Endothelial cell of umbilical vein (primary cell): Measurements from ENCODE around the gene METTL27. TPM values are rescaled to one million over a fixed set of nuclear protein-coding genes. Genes with fewer than 3 reads are reported as not detected.

ENCODE experiments used
- BruUV-seq: library from RNA; stranded (reverse); fragments of 400-500 nt; replicated peaks from 2 replicates; lab custom pipeline; 2021; lab: Mats Ljungman, UMichigan
- CTCF ChIA-PET: fragments of 300-600, 350-600 bp; sonication (Branson Sonifier 250); formaldehyde crosslinking; loops from one replicate; lab custom pipeline; 2021; ENCODE audit warnings: antibody characterized with exemption, inconsistent platforms; lab: Charles Lee
- POLR2A ChIA-PET: fragments of 300-600, 350-600 bp; sonication (Branson Sonifier 250); formaldehyde crosslinking; loops from one replicate; lab custom pipeline; 2021; ENCODE audit warnings: antibody characterized with exemption, inconsistent platforms; lab: Charles Lee
- DNase-seq: peaks from one replicate; pipeline ENCODE4 v3.0.0-alpha.2; 2011; ENCODE audit warnings: low read depth, low spot score
- FAIRE-seq: peaks from 2 replicates; lab custom pipeline; 2011; peaks lifted over from hg19 to GRCh38; lab: Jason Lieb, UNC
- H2AFZ ChIP-seq: 2 replicates; pipeline ENCODE4 v1.6.0; 2012; ENCODE audit warnings: low read depth, low read length, control low read depth, inconsistent platforms
- H3K27ac ChIP-seq: 2 replicates; pipeline ENCODE4 v1.5.1; 2011; ENCODE audit warnings: low read depth, mild to moderate bottlenecking, control low read depth, low read length, moderate library complexity; ENCODE audit not compliant: insufficient read depth
- H3K27me3 ChIP-seq, 2 experiments: 2 replicates each; pipeline versions ENCODE4 v1.6.0 to v1.6.1; 2011; ENCODE audit warnings: low read length in 2 of 2, mixed read lengths in 1 of 2; ENCODE audit not compliant: control insufficient read depth in 2 of 2, insufficient read depth in 2 of 2
- H3K36me3 ChIP-seq, 2 experiments: 2 replicates in 1 of 2; 3 replicates in 1 of 2; pipeline ENCODE4 v1.5.1; 2011; ENCODE audit warnings: low read length in 2 of 2, mild to moderate bottlenecking in 1 of 2, moderate library complexity in 1 of 2; ENCODE audit not compliant: control insufficient read depth in 2 of 2, insufficient read depth in 2 of 2; ENCODE audit errors: extremely low read depth in 1 of 2
- H3K4me1 ChIP-seq: 3 replicates; pipeline ENCODE4 v1.5.1; 2011; ENCODE audit warnings: mild to moderate bottlenecking, low read length; ENCODE audit not compliant: control insufficient read depth, insufficient read depth; ENCODE audit errors: extremely low read depth
- H3K4me2 ChIP-seq: 2 replicates; pipeline ENCODE4 v1.6.1; 2011; ENCODE audit warnings: low read length, control low read depth, mixed read lengths; ENCODE audit not compliant: insufficient read depth
- H3K4me3 ChIP-seq, 3 experiments: fragments of 200-600 bp in 1 of 3; sonication (generic), shearing (Covaris generic) in 1 of 3; replicated peaks in 1 of 3; 2 replicates each; pipeline ENCODE4 v1.5.1; 2011 to 2016; ENCODE audit warnings: control low read depth in 3 of 3, low read length in 3 of 3, mild to moderate bottlenecking in 2 of 3, inconsistent platforms in 1 of 3, low read depth in 1 of 3, moderate library complexity in 1 of 3; ENCODE audit not compliant: insufficient read depth in 1 of 3
- H3K79me2 ChIP-seq: 2 replicates; pipeline ENCODE4 v1.6.0; 2012; ENCODE audit warnings: low read length, inconsistent platforms; ENCODE audit not compliant: control insufficient read depth, insufficient read depth
- H3K9ac ChIP-seq: replicated peaks from 2 replicates; pipeline ENCODE3; 2011; ENCODE audit warnings: low read length, control low read depth; ENCODE audit not compliant: insufficient read depth; ENCODE audit errors: extremely low read depth
- H3K9me1 ChIP-seq: replicated peaks from 3 replicates; pipeline ENCODE4 v1.6.0; 2011; ENCODE audit warnings: mild to moderate bottlenecking, low read length; ENCODE audit not compliant: control insufficient read depth, insufficient read depth; ENCODE audit errors: extremely low read depth
- H3K9me3 ChIP-seq: replicated peaks from 2 replicates; pipeline ENCODE4 v1.5.1; 2012; ENCODE audit warnings: low read length, inconsistent platforms; ENCODE audit not compliant: control insufficient read depth, insufficient read depth
- H4K20me1 ChIP-seq: replicated peaks from 2 replicates; pipeline ENCODE3; 2011; ENCODE audit warnings: mild to moderate bottlenecking, low read length; ENCODE audit not compliant: control insufficient read depth, insufficient read depth; ENCODE audit errors: extremely low read depth
- EZH2 ChIP-seq: IDR thresholded peaks from 2 replicates; pipeline ENCODE4 v1.6.1; 2012; ENCODE audit warnings: borderline replicate concordance, low read depth, mild to moderate bottlenecking, moderate library complexity, low read length, inconsistent platforms; ENCODE audit not compliant: severe bottlenecking
- FOS ChIP-seq: IDR thresholded peaks from 2 replicates; pipeline ENCODE4 v1.6.1; 2011; ENCODE audit warnings: mild to moderate bottlenecking, low read length, moderate library complexity, borderline replicate concordance; ENCODE audit not compliant: insufficient read depth
- GATA2 ChIP-seq: IDR thresholded peaks from 2 replicates; pipeline ENCODE4 v1.7.0; 2011; ENCODE audit warnings: low read depth, mild to moderate bottlenecking, moderate library complexity, mixed read lengths, low read length; ENCODE audit not compliant: insufficient read length, insufficient read depth
- JUN ChIP-seq: IDR thresholded peaks from 2 replicates; pipeline ENCODE4 v1.6.1; 2011; ENCODE audit warnings: borderline replicate concordance, low read depth; ENCODE audit not compliant: insufficient read length, insufficient read depth
- MAX ChIP-seq: IDR thresholded peaks from 2 replicates; pipeline ENCODE4 v1.6.1; 2011; ENCODE audit not compliant: insufficient read depth, insufficient read length
- MYC ChIP-seq: IDR thresholded peaks from one replicate; pipeline ENCODE4 v1.6.1; 2011; ENCODE audit warnings: mild to moderate bottlenecking, low read depth, low read length
- POLR2A ChIP-seq: IDR thresholded peaks from 2 replicates; pipeline ENCODE4 v1.6.1; 2012; ENCODE audit warnings: low read depth, mild to moderate bottlenecking, control low read depth, low read length
- POLR2AphosphoS5 ChIP-seq: IDR thresholded peaks from 2 replicates; pipeline ENCODE4 v1.6.1; 2012; ENCODE audit warnings: low read depth, mild to moderate bottlenecking, control low read depth, low read length, moderate library complexity; ENCODE audit not compliant: insufficient read depth
- dilution Hi-C: fragments of 300-500 bp; cut with MboI; formaldehyde crosslinking; loops from one replicate; pipeline ENCODE4 v1.15.0; 2019; ENCODE audit warnings: low sequenced_read_pairs; ENCODE audit not compliant: extremely low pct_ligation_motif_present
- intact Hi-C: fragments of 100-400 bp; cut with micrococcal nuclease; formaldehyde crosslinking; loops from one replicate; pipeline ENCODE4 v1.10.0; 2022
- polyA plus RNA-seq, 4 experiments: library from polyadenylated mRNA; depleted of rRNA in 3 of 4; stranded (reverse) in 3 of 4; unstranded in 1 of 4; fragments of >200 nt; gene quantifications; 2 replicates each; pipeline versions ENCODE4 v1.2.1 to v1.2.3, GENCODE V29; 2011 to 2012; ENCODE audit warnings: missing spikeins in 1 of 4
- total RNA-seq: library from RNA; stranded (reverse); gene quantifications from 2 replicates; pipeline ENCODE4 v1.2.3, GENCODE V29; 2021
- TF ChIP-seq, protein P1 (sequence below), 2 donors: IDR thresholded peaks; 1 replicate in 1 of 2; 2 replicates in 1 of 2; pipeline ENCODE4 v1.5.1; 2011; ENCODE audit warnings: low read length in 2 of 2, mild to moderate bottlenecking in 2 of 2, moderate library complexity in 2 of 2, control low read depth in 1 of 2, inconsistent platforms in 1 of 2, low read depth in 1 of 2; ENCODE audit not compliant: insufficient read depth in 1 of 2; ENCODE audit errors: extremely low read depth in 1 of 2

The METTL27 gene
- total and polyA plus RNA-seq, 2 donors (not counting 3 experiments of a cell fraction or from before 2014, with no cell fraction given) = 6.9 to 10.8 TPM

DNA sequence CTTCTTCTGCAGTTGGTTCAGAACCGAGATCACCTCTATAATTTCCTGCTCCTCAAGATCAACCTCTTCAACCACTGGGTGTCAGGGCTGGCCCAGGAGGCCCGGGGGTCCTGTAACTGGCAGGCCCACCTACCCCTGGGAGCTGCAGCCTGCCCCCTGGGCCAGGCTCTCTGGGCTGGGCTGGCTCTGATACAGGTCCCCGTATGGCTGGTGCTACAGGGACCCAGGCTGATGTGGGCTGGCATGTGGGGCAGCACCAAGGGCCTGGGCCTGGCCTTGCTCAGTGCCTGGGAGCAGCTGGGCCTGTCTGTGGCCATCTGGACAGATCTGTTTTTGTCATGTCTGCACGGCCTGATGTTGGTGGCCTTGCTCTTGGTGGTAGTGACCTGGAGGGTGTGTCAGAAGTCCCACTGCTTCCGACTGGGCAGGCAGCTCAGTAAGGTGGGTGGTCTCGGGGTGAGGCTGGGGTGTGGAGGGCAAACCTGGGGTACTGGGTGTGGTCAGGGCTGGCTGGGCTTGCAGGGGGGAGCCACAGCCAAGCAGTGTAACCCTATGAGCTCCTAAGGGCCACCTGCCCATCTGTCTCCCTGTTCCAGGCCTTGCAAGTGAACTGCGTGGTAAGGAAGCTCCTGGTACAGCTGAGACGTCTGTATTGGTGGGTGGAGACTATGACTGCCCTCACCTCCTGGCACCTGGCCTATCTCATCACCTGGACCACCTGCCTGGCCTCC, 22.8 kb upstream of the METTL27 start:
- Histone ChIP-seq H3K79me2 (no peaks in the 10 kb centered on the region), H3K4me1 (no peaks in the 10 kb centered on the region), H3K27me3 (no peaks in the 10 kb centered on the region), H3K36me3 (no peaks in the 10 kb centered on the region), H3K9me3 (no peaks in the 10 kb centered on the region), H3K4me2 (no peak overlapping the region), H3K4me3 (no peak overlapping the region), H3K27ac (no peak overlapping the region), H2AFZ (no peak overlapping the region), H4K20me1 (no peaks in the 10 kb centered on the region), H3K9ac (no peak overlapping the region), H3K9me1 (no peaks in the 10 kb centered on the region)
- TF ChIP-seq, protein P1, sequence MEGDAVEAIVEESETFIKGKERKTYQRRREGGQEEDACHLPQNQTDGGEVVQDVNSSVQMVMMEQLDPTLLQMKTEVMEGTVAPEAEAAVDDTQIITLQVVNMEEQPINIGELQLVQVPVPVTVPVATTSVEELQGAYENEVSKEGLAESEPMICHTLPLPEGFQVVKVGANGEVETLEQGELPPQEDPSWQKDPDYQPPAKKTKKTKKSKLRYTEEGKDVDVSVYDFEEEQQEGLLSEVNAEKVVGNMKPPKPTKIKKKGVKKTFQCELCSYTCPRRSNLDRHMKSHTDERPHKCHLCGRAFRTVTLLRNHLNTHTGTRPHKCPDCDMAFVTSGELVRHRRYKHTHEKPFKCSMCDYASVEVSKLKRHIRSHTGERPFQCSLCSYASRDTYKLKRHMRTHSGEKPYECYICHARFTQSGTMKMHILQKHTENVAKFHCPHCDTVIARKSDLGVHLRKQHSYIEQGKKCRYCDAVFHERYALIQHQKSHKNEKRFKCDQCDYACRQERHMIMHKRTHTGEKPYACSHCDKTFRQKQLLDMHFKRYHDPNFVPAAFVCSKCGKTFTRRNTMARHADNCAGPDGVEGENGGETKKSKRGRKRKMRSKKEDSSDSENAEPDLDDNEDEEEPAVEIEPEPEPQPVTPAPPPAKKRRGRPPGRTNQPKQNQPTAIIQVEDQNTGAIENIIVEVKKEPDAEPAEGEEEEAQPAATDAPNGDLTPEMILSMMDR (IDR thresholded peaks at IDR 0.05; ENCODE audit: extremely low read depth in 1 of 2, insufficient read depth in 1 of 2, low read depth in 1 of 2, low read length in 2 of 2) = no peak
- no peak for TF ChIP-seq JUN
- TF ChIP-seq POLR2AphosphoS5 = no peak
- TF ChIP-seq MAX = no peak
- no peak for TF ChIP-seq EZH2
- TF ChIP-seq MYC = no peak
- no peak for TF ChIP-seq FOS
- TF ChIP-seq POLR2A = no peak
- TF ChIP-seq GATA2 = no peak
- no peak for FAIRE-seq
- intact Hi-C loops = no loop called here
- BruUV-seq = no TSS peak
- CTCF ChIA-PET = interaction anchor here (0.8 to 4.7 kb wide), 14 partner anchors 10 to 536 kb away, joined by 3 to 105 read pairs (median 5); partner anchors contain the start of gene ELN
- POLR2A ChIA-PET = no interaction called here
- DNase-seq = no peak
- dilution Hi-C loops = no loop called here
